HepG2 (cell line): Measurements from ENCODE around the gene GUK1. TPM values are rescaled to one million over a fixed set of nuclear protein-coding genes. Genes with fewer than 3 reads are reported as not detected.

Experiments
- CHD2 ChIP-seq: IDR thresholded peaks from 2 replicates; pipeline ENCODE4 v1.6.1; 2011; ENCODE audit warnings: low read depth, low read length, improper control_type of control experiment
- ERF ChIP-seq: IDR thresholded peaks from 2 replicates; pipeline ENCODE4 v1.6.1; 2018; ENCODE audit warnings: missing biosample characterization, missing genetic modification reagents
- ETV5 ChIP-seq: IDR thresholded peaks from 2 replicates; pipeline ENCODE4 v1.6.1; 2018; ENCODE audit warnings: missing biosample characterization, missing genetic modification reagents, inconsistent platforms, borderline replicate concordance
- FOXA1 ChIP-seq, 2 experiments: fragments of 450-650 bp in 1 of 2; sonication (generic) in 1 of 2; formaldehyde crosslinking in 1 of 2; IDR thresholded peaks; 2 replicates each; pipeline versions ENCODE4 v1.4.0 to v1.6.1; 2016 to 2020; ENCODE audit warnings: missing genetic modification reagents in 1 of 2
- GABPA ChIP-seq, 2 experiments: IDR thresholded peaks; 2 replicates each; pipeline ENCODE4 v1.6.1; 2011 to 2016; ENCODE audit warnings: low read depth in 2 of 2, low read length in 1 of 2, missing biosample characterization in 1 of 2, missing genetic modification characterization in 1 of 2
- GMEB2 ChIP-seq: IDR thresholded peaks from 2 replicates; pipeline ENCODE4 v1.6.1; 2016; ENCODE audit warnings: missing biosample characterization, missing genetic modification reagents, low read depth
- KAT8 ChIP-seq: IDR thresholded peaks from 2 replicates; pipeline ENCODE4 v1.6.1; 2016; ENCODE audit warnings: missing genetic modification reagents, missing compliant biosample characterization
- KDM3A ChIP-seq: IDR thresholded peaks from 2 replicates; pipeline ENCODE4 v1.6.1; 2018; ENCODE audit warnings: low read depth, missing compliant biosample characterization
- KLF6 ChIP-seq: IDR thresholded peaks from 2 replicates; pipeline ENCODE4 v1.8.0; 2016; ENCODE audit warnings: missing biosample characterization, missing genetic modification reagents
- NR2F6 ChIP-seq, 2 experiments: IDR thresholded peaks; 2 replicates each; pipeline ENCODE4 v1.6.1; 2016; ENCODE audit warnings: antibody characterized with exemption in 1 of 2, mild to moderate bottlenecking in 1 of 2
- SIX4 ChIP-seq: sonication (generic); formaldehyde crosslinking; IDR thresholded peaks from 2 replicates; pipeline ENCODE4 v1.4.0; 2020; ENCODE audit warnings: missing genetic modification reagents
- SMAD1 ChIP-seq: sonication (generic); formaldehyde crosslinking; IDR thresholded peaks from 2 replicates; pipeline ENCODE4 v1.4.0; 2020; ENCODE audit warnings: missing genetic modification reagents, low read depth, mild to moderate bottlenecking, borderline replicate concordance
- ZFP82 ChIP-seq: sonication (generic); formaldehyde crosslinking; IDR thresholded peaks from 2 replicates; pipeline ENCODE4 v1.5.1; 2020; ENCODE audit warnings: mild to moderate bottlenecking, missing genetic modification reagents, borderline replicate concordance
- ZNF224 ChIP-seq: sonication (generic); formaldehyde crosslinking; IDR thresholded peaks from 2 replicates; pipeline ENCODE4 v1.5.0; 2020; ENCODE audit warnings: mild to moderate bottlenecking, missing genetic modification reagents
- ZNF766 ChIP-seq: sonication (generic); formaldehyde crosslinking; IDR thresholded peaks from 2 replicates; pipeline ENCODE4 v1.5.0; 2020; ENCODE audit warnings: missing genetic modification reagents, borderline replicate concordance
- polyA plus RNA-seq, 8 experiments: library from polyadenylated mRNA; depleted of rRNA in 3 of 8; stranded (reverse) in 7 of 8; unstranded in 1 of 8; fragments of >200 nt; fragmentation: Illumina TruSeq in 4 of 8; extraction: Trizol in 4 of 8; gene quantifications; 2 replicates each; pipeline versions ENCODE4 v1.2.1 to v1.2.3, GENCODE V29; 2011 to 2016; ENCODE audit warnings: low read depth in 4 of 8, missing spikeins in 1 of 8, mixed read lengths in 1 of 8; ENCODE audit not compliant: insufficient read depth in 1 of 8
- total RNA-seq, 5 experiments: library from RNA; depleted of rRNA; stranded (reverse); fragments of >200 nt; fragmentation: Illumina TruSeq; extraction: Trizol; gene quantifications; 2 replicates each; pipeline ENCODE4 v1.2.3, GENCODE V29; 2016; ENCODE audit warnings: low read depth in 1 of 5
- TF ChIP-seq, protein P1 (sequence below), 2 experiments: sonication (generic) in 1 of 2; formaldehyde crosslinking in 1 of 2; IDR thresholded peaks; 2 replicates each; pipeline versions ENCODE4 v1.6.1 to v1.9.0; 2014 to 2022; ENCODE audit warnings: antibody characterized with exemption in 1 of 2, borderline replicate concordance in 1 of 2, inconsistent platforms in 1 of 2, low read depth in 1 of 2, missing genetic modification reagents in 1 of 2
- TF ChIP-seq, protein P2 (sequence below): sonication (generic); formaldehyde crosslinking; IDR thresholded peaks from 2 replicates; pipeline ENCODE4 v1.4.0; 2020; ENCODE audit warnings: missing genetic modification reagents

GUK1 gene
- total and polyA plus RNA-seq, 2 of the 13 experiments (the other 11 are each of a cell fraction or from before 2014, with no cell fraction given): 116 to 154 TPM

DNA sequence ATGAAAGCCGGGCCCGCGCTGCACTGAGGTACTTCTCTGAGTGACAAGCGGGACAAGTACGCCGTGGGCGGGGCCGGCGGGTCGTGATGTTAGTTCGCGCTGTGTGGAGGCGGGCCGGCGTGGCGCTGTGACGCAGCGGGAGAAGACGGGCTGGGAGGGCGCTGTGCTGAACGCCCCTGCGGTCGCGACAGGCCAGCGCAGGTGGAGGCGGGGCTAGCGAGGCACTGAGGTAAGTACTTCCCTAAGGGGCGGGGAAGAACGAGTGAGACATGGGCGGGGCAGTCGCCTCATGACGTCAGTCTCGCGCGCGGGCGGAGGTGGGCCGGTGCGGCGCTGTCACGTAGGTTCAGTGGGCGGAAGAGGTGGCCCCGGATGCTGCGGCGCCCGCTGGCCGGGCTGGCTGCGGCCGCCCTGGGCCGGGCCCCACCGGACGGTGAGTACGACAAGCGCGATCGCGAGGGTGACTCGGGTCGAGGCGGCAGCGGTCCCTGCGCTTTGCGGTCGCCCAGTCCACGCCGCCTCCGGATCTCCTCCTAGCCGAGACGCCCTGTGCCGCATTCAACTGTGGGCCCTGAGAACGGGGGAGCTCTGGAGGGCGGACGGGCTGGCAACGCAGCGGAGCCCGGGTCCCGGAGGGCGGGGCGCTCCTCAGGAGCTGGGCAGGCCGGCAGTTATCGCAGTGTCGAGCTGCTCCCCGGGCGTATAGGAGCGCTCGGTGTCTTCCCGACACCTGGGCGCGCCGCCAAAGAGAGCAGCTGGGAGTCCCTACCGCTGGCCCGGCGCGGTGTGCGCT, at the start of gene GUK1 (continued):
- TF ChIP-seq SMAD1 (CRISPR knock-in tag): no peak
- TF ChIP-seq ZNF224 (CRISPR knock-in tag): peak; percentile 43; the same call in 1 of the 2 replicates
- peak; percentile 91 for TF ChIP-seq KDM3A (CRISPR knock-in tag)
- TF ChIP-seq, protein P1, sequence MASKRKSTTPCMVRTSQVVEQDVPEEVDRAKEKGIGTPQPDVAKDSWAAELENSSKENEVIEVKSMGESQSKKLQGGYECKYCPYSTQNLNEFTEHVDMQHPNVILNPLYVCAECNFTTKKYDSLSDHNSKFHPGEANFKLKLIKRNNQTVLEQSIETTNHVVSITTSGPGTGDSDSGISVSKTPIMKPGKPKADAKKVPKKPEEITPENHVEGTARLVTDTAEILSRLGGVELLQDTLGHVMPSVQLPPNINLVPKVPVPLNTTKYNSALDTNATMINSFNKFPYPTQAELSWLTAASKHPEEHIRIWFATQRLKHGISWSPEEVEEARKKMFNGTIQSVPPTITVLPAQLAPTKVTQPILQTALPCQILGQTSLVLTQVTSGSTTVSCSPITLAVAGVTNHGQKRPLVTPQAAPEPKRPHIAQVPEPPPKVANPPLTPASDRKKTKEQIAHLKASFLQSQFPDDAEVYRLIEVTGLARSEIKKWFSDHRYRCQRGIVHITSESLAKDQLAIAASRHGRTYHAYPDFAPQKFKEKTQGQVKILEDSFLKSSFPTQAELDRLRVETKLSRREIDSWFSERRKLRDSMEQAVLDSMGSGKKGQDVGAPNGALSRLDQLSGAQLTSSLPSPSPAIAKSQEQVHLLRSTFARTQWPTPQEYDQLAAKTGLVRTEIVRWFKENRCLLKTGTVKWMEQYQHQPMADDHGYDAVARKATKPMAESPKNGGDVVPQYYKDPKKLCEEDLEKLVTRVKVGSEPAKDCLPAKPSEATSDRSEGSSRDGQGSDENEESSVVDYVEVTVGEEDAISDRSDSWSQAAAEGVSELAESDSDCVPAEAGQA (IDR thresholded peaks at IDR 0.05; ENCODE audit: low read depth): peak; percentile 99
- TF ChIP-seq, protein P1 (CRISPR knock-in tag; IDR thresholded peaks at IDR 0.05; ENCODE audit: borderline replicate concordance): no peak
- no peak for TF ChIP-seq ZFP82 (CRISPR knock-in tag)
- no peak for TF ChIP-seq SIX4 (CRISPR knock-in tag)
- TF ChIP-seq CHD2: peak; percentile 72; the same call in 1 of the 2 replicates
- TF ChIP-seq ZNF766 (CRISPR knock-in tag): 0 out of 2 replicates have a peak, but pooled peaks have one; percentile 11
- TF ChIP-seq NR2F6 (IDR thresholded peaks at IDR 0.05): no peak
- TF ChIP-seq NR2F6 (CRISPR knock-in tag; IDR thresholded peaks at IDR 0.05): peak; percentile 24; the same call in 1 of the 2 replicates
- no peak for TF ChIP-seq GABPA (IDR thresholded peaks at IDR 0.05; ENCODE audit: low read depth, low read length)
- TF ChIP-seq GABPA (CRISPR knock-in tag; IDR thresholded peaks at IDR 0.05; ENCODE audit: low read depth): peak; percentile 79
- peak; percentile 91 for TF ChIP-seq KAT8 (CRISPR knock-in tag)
- TF ChIP-seq ETV5 (CRISPR knock-in tag): peak; percentile 79
- TF ChIP-seq, protein P2, sequence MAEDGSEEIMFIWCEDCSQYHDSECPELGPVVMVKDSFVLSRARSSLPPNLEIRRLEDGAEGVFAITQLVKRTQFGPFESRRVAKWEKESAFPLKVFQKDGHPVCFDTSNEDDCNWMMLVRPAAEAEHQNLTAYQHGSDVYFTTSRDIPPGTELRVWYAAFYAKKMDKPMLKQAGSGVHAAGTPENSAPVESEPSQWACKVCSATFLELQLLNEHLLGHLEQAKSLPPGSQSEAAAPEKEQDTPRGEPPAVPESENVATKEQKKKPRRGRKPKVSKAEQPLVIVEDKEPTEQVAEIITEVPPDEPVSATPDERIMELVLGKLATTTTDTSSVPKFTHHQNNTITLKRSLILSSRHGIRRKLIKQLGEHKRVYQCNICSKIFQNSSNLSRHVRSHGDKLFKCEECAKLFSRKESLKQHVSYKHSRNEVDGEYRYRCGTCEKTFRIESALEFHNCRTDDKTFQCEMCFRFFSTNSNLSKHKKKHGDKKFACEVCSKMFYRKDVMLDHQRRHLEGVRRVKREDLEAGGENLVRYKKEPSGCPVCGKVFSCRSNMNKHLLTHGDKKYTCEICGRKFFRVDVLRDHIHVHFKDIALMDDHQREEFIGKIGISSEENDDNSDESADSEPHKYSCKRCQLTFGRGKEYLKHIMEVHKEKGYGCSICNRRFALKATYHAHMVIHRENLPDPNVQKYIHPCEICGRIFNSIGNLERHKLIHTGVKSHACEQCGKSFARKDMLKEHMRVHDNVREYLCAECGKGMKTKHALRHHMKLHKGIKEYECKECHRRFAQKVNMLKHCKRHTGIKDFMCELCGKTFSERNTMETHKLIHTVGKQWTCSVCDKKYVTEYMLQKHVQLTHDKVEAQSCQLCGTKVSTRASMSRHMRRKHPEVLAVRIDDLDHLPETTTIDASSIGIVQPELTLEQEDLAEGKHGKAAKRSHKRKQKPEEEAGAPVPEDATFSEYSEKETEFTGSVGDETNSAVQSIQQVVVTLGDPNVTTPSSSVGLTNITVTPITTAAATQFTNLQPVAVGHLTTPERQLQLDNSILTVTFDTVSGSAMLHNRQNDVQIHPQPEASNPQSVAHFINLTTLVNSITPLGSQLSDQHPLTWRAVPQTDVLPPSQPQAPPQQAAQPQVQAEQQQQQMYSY (CRISPR knock-in tag): no peak
- TF ChIP-seq KLF6: peak; percentile 71
- TF ChIP-seq ERF (CRISPR knock-in tag): peak; percentile 79; the same call in 1 of the 2 replicates
- no peak for TF ChIP-seq FOXA1 (IDR thresholded peaks at IDR 0.05)
- no peak for TF ChIP-seq FOXA1 (CRISPR knock-in tag; IDR thresholded peaks at IDR 0.05)
- TF ChIP-seq GMEB2: peak; percentile 81; the same call in 1 of the 2 replicates
